HCT116 (cell line): ENCODE data around the gene PTCH2.

ENCODE experiments used
- EZH2phosphoT487 ChIP-seq: fragments of 200-600 bp; IDR thresholded peaks from 2 replicates; pipeline ENCODE4 v1.6.1; 2018; ENCODE audit warnings: antibody characterized with exemption, borderline replicate concordance
- TF ChIP-seq, protein P1 (sequence below): IDR thresholded peaks from 2 replicates; pipeline ENCODE4 v1.6.1; 2012

DNA sequence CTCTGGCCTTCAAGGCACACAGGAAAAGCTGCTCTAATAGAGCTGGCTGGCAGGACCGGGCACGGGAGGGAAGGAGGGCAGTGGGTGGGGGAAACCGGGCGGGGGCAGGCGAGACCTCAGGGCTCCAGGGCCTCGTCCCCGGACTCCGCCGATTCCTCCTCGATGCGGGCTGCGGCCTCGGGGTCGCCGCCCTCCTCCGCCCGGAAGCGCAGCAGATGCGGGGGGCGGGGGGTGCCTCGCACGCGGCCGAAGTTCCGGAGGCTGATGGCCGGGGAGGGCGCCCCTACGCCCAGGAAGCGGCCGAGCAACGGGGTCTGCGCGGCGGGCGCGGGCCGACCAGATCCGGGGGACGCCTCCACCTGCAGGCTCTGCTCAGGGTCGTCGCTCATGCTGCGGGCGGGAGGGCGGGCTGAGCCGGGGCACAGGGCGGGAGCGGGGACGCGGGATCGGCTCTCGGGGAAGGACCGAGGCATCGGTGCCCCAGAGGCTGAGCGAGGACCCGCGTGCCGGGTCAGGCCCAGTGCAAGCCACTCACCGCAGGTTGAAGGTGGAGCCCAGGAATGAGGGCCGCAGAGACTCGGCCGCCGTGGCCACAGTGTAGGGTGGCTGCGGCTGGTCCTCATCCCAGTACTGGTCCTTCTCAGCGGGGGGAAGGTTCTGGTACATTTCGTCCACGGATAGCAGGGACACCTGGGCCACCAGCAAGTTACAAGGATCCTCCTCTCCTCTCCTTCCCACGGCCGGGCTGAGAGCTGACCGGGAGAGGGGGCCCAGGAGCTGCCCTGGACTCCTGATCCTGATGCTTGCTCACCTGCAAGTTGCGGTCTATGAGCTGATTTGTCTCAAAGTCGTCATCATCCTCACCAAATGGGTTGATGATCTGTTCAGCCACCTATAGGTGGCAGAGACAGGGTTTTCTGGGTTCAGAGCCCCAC is 58.7 kb downstream of the PTCH2 start:
- no peak for TF ChIP-seq EZH2phosphoT487
- TF ChIP-seq, protein P1, sequence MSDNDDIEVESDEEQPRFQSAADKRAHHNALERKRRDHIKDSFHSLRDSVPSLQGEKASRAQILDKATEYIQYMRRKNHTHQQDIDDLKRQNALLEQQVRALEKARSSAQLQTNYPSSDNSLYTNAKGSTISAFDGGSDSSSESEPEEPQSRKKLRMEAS: no peak
